Neural cell (in vitro differentiated cells): Measurements from ENCODE around the gene NEFH. TPM values are rescaled to one million over a fixed set of nuclear protein-coding genes. Genes with fewer than 3 reads are reported as not detected.

Experiments used
- H2AFZ ChIP-seq: fragments of 200-600, 300-800 bp; sonication (generic), shearing (Covaris generic); 2 replicates; pipeline ENCODE4 v1.6.0; 2014; ENCODE audit warnings: low read depth, mild to moderate bottlenecking, antibody characterized with exemption, low read length, moderate library complexity
- H3F3A ChIP-seq: fragments of 200-600 bp; shearing (Covaris generic); 2 replicates; pipeline ENCODE4 v1.6.1; 2016; ENCODE audit warnings: mild to moderate bottlenecking, moderate library complexity, mixed read lengths, antibody characterized with exemption, low read length; ENCODE audit not compliant: insufficient read depth, poor library complexity, severe bottlenecking
- H3K27ac ChIP-seq: fragments of 200-600, 300-800 bp; sonication (generic), shearing (Covaris generic); 2 replicates; pipeline ENCODE4 v1.5.1; 2014; ENCODE audit warnings: mild to moderate bottlenecking, low read length, moderate library complexity
- H3K27me3 ChIP-seq: fragments of 300-800, 200-600 bp; sonication (generic), shearing (Covaris generic); 2 replicates; pipeline ENCODE4 v1.6.0; 2014; ENCODE audit warnings: mild to moderate bottlenecking, low read depth, low read length, moderate library complexity; ENCODE audit not compliant: insufficient read depth
- H3K36me3 ChIP-seq: fragments of 300-800, 200-600 bp; sonication (generic), shearing (Covaris generic); 2 replicates; pipeline ENCODE4 v1.5.1; 2014; ENCODE audit warnings: mild to moderate bottlenecking, antibody characterized with exemption, low read length, moderate library complexity; ENCODE audit not compliant: insufficient read depth
- H3K4me2 ChIP-seq: fragments of 300-800, 200-600 bp; sonication (generic), shearing (Covaris generic); 2 replicates; pipeline ENCODE4 v1.6.0; 2014; ENCODE audit warnings: mild to moderate bottlenecking, low read length
- H3K4me3 ChIP-seq: fragments of 300-800, 200-600 bp; sonication (generic), shearing (Covaris generic); 2 replicates; pipeline ENCODE4 v1.5.1; 2014; ENCODE audit warnings: mild to moderate bottlenecking, low read length, moderate library complexity
- H3K79me2 ChIP-seq: fragments of 200-600 bp; shearing (Covaris generic); replicated peaks from 2 replicates; pipeline ENCODE4 v1.6.0; 2014; ENCODE audit warnings: mild to moderate bottlenecking, low read length, moderate library complexity; ENCODE audit not compliant: insufficient read depth
- H3K9ac ChIP-seq: fragments of 300-800, 200-600 bp; sonication (generic), shearing (Covaris generic); 2 replicates; pipeline ENCODE4 v1.6.1; 2016; ENCODE audit warnings: mild to moderate bottlenecking, low read length, mixed read lengths
- H3K9me2 ChIP-seq: fragments of 200-600 bp; shearing (Covaris generic); 2 replicates; pipeline ENCODE4 v1.6.1; 2016; ENCODE audit warnings: mild to moderate bottlenecking, low read length, mixed read lengths; ENCODE audit not compliant: insufficient read depth
- H3K9me3 ChIP-seq: fragments of 200-600, 300-800 bp; sonication (generic), shearing (Covaris generic); 2 replicates; pipeline ENCODE4 v1.6.1; 2016; ENCODE audit warnings: mild to moderate bottlenecking, mixed run types, low read length, moderate library complexity, mixed read lengths
- H4K20me1 ChIP-seq: fragments of 200-600 bp; shearing (Covaris generic); 2 replicates; pipeline ENCODE4 v1.6.1; 2016; ENCODE audit warnings: mild to moderate bottlenecking, mixed run types; ENCODE audit not compliant: insufficient read depth
- EP300 ChIP-seq: fragments of 450-650 bp; conservative IDR thresholded peaks from 2 replicates; pipeline ENCODE4 v1.6.1; 2014; ENCODE audit warnings: antibody characterized with exemption, mild to moderate bottlenecking, moderate library complexity; ENCODE audit not compliant: poor library complexity, severe bottlenecking
- EZH2 ChIP-seq: fragments of 200-600, 300-800 bp; shearing (Covaris generic), sonication (generic); IDR thresholded peaks from 2 replicates; pipeline ENCODE4 v1.6.1; 2014; ENCODE audit warnings: antibody characterized with exemption, low read length, borderline replicate concordance, mild to moderate bottlenecking; ENCODE audit not compliant: insufficient read depth, poor library complexity, severe bottlenecking
- MXI1 ChIP-seq: fragments of 450-650 bp; conservative IDR thresholded peaks from 2 replicates; pipeline ENCODE4 v1.6.1; 2014; ENCODE audit warnings: antibody characterized with exemption, mild to moderate bottlenecking; ENCODE audit not compliant: poor library complexity, severe bottlenecking
- POLR2AphosphoS5 ChIP-seq: IDR thresholded peaks from 2 replicates; pipeline ENCODE4 v1.6.1; 2012
- RAD21 ChIP-seq: fragments of 450-650 bp; conservative IDR thresholded peaks from 2 replicates; pipeline ENCODE4 v1.6.1; 2014; ENCODE audit warnings: antibody characterized with exemption, mild to moderate bottlenecking, moderate library complexity
- SMC3 ChIP-seq: fragments of 450-650 bp; conservative IDR thresholded peaks from 2 replicates; pipeline ENCODE4 v1.6.1; 2014; ENCODE audit warnings: antibody characterized with exemption, mild to moderate bottlenecking, moderate library complexity; ENCODE audit not compliant: poor library complexity
- TAF1 ChIP-seq: IDR thresholded peaks from 2 replicates; pipeline ENCODE4 v1.6.1; 2012; ENCODE audit warnings: low read depth
- polyA plus RNA-seq: library from polyadenylated mRNA; depleted of rRNA; stranded (reverse); fragments of >200 nt; gene quantifications from 2 replicates; pipeline ENCODE4 v1.2.3, GENCODE V29; 2014
- TF ChIP-seq, protein P1 (sequence below): IDR thresholded peaks from 2 replicates; pipeline ENCODE4 v1.6.1; 2012; ENCODE audit warnings: borderline replicate concordance
- TF ChIP-seq, protein P2 (sequence below): fragments of 450-650 bp; IDR thresholded peaks from 2 replicates; pipeline ENCODE4 v1.5.1; 2014; ENCODE audit warnings: antibody characterized with exemption, mild to moderate bottlenecking, moderate library complexity; ENCODE audit not compliant: poor library complexity, severe bottlenecking

Gene NEFH
- polyA plus RNA-seq, 1 donor from 2014 or later = 0.05 TPM

DNA sequence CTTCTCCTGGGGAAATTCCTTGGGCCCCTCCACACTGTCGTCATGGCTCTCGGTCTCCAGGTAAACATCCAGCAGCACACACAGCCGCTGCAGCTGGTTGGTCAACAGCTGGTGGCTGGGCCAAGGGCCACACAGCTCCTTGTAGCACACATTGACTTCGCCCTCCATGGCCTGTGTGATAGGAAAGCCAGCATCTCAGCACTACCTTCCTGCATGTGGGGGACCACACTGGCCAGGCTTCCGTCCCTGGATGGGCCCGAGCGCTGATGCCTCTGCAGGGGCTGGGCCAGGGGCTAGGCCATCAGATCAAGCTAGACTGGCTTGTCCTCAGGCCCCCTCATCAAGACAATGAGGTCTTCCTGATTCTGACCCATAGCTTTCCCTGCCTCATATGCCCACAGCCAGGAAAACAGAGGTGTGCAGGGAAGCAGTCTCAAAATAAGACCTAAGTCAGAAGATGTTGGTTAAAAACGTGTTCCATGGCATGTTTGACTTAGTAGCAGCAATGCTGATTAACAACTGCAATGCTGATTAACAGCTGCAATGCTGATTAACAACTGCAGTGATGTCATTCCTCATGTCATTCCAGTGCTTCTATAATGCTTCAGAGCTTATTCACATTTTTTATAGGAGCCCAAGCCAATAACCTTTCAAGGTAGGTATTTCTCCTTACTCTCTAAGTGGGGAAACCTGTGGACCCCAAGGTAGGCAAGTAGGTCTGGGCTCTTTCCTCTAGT is 31.3 kb downstream of the NEFH start:
- Histone ChIP-seq H3K9me2 (no peaks in the 10 kb centered on the region), H3K27me3 (no peaks in the 10 kb centered on the region), H3K9ac (no peak overlapping the region), H3K4me2 (no peak overlapping the region), H3K9me3 (no peaks in the 10 kb centered on the region), H2AFZ (no peak overlapping the region), H3F3A (no peaks in the 10 kb centered on the region), H3K79me2 (no peaks in the 10 kb centered on the region), H3K4me3 (no peak overlapping the region), H3K36me3 (no peaks in the 10 kb centered on the region), H3K27ac (no peak overlapping the region), H4K20me1 (no peaks in the 10 kb centered on the region)
- TF ChIP-seq POLR2AphosphoS5 = no peak
- no peak for TF ChIP-seq MXI1
- TF ChIP-seq, protein P1, sequence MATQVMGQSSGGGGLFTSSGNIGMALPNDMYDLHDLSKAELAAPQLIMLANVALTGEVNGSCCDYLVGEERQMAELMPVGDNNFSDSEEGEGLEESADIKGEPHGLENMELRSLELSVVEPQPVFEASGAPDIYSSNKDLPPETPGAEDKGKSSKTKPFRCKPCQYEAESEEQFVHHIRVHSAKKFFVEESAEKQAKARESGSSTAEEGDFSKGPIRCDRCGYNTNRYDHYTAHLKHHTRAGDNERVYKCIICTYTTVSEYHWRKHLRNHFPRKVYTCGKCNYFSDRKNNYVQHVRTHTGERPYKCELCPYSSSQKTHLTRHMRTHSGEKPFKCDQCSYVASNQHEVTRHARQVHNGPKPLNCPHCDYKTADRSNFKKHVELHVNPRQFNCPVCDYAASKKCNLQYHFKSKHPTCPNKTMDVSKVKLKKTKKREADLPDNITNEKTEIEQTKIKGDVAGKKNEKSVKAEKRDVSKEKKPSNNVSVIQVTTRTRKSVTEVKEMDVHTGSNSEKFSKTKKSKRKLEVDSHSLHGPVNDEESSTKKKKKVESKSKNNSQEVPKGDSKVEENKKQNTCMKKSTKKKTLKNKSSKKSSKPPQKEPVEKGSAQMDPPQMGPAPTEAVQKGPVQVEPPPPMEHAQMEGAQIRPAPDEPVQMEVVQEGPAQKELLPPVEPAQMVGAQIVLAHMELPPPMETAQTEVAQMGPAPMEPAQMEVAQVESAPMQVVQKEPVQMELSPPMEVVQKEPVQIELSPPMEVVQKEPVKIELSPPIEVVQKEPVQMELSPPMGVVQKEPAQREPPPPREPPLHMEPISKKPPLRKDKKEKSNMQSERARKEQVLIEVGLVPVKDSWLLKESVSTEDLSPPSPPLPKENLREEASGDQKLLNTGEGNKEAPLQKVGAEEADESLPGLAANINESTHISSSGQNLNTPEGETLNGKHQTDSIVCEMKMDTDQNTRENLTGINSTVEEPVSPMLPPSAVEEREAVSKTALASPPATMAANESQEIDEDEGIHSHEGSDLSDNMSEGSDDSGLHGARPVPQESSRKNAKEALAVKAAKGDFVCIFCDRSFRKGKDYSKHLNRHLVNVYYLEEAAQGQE = no peak
- no peak for TF ChIP-seq RAD21
- TF ChIP-seq EP300 = no peak
- TF ChIP-seq, protein P2, sequence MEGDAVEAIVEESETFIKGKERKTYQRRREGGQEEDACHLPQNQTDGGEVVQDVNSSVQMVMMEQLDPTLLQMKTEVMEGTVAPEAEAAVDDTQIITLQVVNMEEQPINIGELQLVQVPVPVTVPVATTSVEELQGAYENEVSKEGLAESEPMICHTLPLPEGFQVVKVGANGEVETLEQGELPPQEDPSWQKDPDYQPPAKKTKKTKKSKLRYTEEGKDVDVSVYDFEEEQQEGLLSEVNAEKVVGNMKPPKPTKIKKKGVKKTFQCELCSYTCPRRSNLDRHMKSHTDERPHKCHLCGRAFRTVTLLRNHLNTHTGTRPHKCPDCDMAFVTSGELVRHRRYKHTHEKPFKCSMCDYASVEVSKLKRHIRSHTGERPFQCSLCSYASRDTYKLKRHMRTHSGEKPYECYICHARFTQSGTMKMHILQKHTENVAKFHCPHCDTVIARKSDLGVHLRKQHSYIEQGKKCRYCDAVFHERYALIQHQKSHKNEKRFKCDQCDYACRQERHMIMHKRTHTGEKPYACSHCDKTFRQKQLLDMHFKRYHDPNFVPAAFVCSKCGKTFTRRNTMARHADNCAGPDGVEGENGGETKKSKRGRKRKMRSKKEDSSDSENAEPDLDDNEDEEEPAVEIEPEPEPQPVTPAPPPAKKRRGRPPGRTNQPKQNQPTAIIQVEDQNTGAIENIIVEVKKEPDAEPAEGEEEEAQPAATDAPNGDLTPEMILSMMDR = no peak
- TF ChIP-seq TAF1 = no peak
- TF ChIP-seq EZH2 = no peak
- TF ChIP-seq SMC3 = no peak

DNA sequence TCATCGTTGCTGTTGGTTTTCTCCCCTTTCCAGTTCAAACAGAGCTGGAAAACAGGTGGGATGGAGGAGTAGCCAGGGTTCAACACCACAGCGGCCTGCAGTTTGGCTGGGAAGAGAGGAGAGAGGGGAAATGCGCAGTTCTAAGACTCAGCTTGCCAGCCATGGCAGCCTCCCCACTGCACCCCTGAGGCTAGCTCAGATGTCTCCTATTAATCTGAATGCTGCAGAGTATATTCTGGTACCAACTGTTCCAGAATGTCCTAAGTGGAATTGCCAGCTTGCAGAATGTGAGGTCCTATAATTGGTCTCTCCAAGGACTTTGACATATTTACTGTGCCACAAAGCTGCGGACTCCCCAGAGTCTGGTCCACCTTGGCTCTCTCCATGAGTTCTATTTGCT is 32.0 kb downstream of the NEFH start:
- H2AFZ ChIP-seq = no peak overlapping the region
- no peaks in the 10 kb centered on the region for H3K79me2 ChIP-seq
- H3K9ac ChIP-seq = no peak overlapping the region
- no peaks in the 10 kb centered on the region for H3K27me3 ChIP-seq
- no peaks in the 10 kb centered on the region for H3K36me3 ChIP-seq
- H3K9me2 ChIP-seq = no peaks in the 10 kb centered on the region
- no peaks in the 10 kb centered on the region for H3F3A ChIP-seq
- H4K20me1 ChIP-seq = no peaks in the 10 kb centered on the region
- H3K9me3 ChIP-seq = no peaks in the 10 kb centered on the region
- TF ChIP-seq SMC3 (no peak), POLR2AphosphoS5 (no peak), RAD21 (no peak), EZH2 (no peak), EP300 (no peak), TAF1 (no peak), MXI1 (no peak)
- TF ChIP-seq, protein P2 = no peak
- TF ChIP-seq, protein P1 = no peak
- no peak overlapping the region for H3K27ac ChIP-seq
- no peak overlapping the region for H3K4me2 ChIP-seq
- no peak overlapping the region for H3K4me3 ChIP-seq
